HepG2 (cell line): ENCODE measurements around the gene PUS1. TPM values are rescaled to one million over a fixed set of nuclear protein-coding genes. Genes with fewer than 3 reads are reported as not detected.

Experiments
- ARNT2 ChIP-seq: sonication (generic); formaldehyde crosslinking; IDR thresholded peaks from 2 replicates; pipeline ENCODE4 v1.8.0; 2022; ENCODE audit warnings: mild to moderate bottlenecking, low read depth, missing genetic modification reagents, moderate library complexity
- KMT2B ChIP-seq: IDR thresholded peaks from 2 replicates; pipeline ENCODE4 v1.6.1; 2016; ENCODE audit warnings: missing genetic modification reagents, missing compliant biosample characterization
- MAFF ChIP-seq: IDR thresholded peaks from 2 replicates; pipeline ENCODE4 v1.6.1; 2011; ENCODE audit warnings: low read depth, low read length, improper control_type of control experiment
- POLR2G ChIP-seq: fragments of 200-400 bp; formaldehyde crosslinking; IDR thresholded peaks from 2 replicates; pipeline ENCODE4 v1.6.1; 2018; ENCODE audit warnings: mild to moderate bottlenecking, low read depth, low read length, moderate library complexity
- YY1 ChIP-seq: IDR thresholded peaks from 2 replicates; pipeline ENCODE4 v1.6.1; 2011; ENCODE audit warnings: low read length, low read depth, moderate library complexity, mild to moderate bottlenecking; ENCODE audit not compliant: insufficient read depth, insufficient replicate concordance
- ZFX ChIP-seq: sonication (generic); formaldehyde crosslinking; IDR thresholded peaks from 2 replicates; pipeline ENCODE4 v1.4.0; 2020; ENCODE audit warnings: mild to moderate bottlenecking, low read depth, missing genetic modification reagents, moderate library complexity
- ZNF326 ChIP-seq: sonication (generic); formaldehyde crosslinking; IDR thresholded peaks from 2 replicates; pipeline ENCODE4 v1.4.0; 2020; ENCODE audit warnings: missing genetic modification reagents, borderline replicate concordance
- ZNF670 ChIP-seq: sonication (generic); formaldehyde crosslinking; IDR thresholded peaks from 2 replicates; pipeline ENCODE4 v1.8.0; 2022; ENCODE audit warnings: mild to moderate bottlenecking, missing genetic modification reagents, borderline replicate concordance
- ZSCAN25 ChIP-seq: sonication (generic); formaldehyde crosslinking; IDR thresholded peaks from 2 replicates; pipeline ENCODE4 v1.8.0; 2022; ENCODE audit warnings: mild to moderate bottlenecking, missing genetic modification reagents
- ZSCAN30 ChIP-seq: sonication (generic); formaldehyde crosslinking; IDR thresholded peaks from 2 replicates; pipeline ENCODE4 v1.5.0; 2020; ENCODE audit warnings: mild to moderate bottlenecking, missing genetic modification reagents
- polyA plus RNA-seq, 8 experiments: library from polyadenylated mRNA; depleted of rRNA in 3 of 8; stranded (reverse) in 7 of 8; unstranded in 1 of 8; fragments of >200 nt; fragmentation: Illumina TruSeq in 4 of 8; extraction: Trizol in 4 of 8; gene quantifications; 2 replicates each; pipeline versions ENCODE4 v1.2.1 to v1.2.3, GENCODE V29; 2011 to 2016; ENCODE audit warnings: low read depth in 4 of 8, missing spikeins in 1 of 8, mixed read lengths in 1 of 8; ENCODE audit not compliant: insufficient read depth in 1 of 8
- total RNA-seq, 5 experiments: library from RNA; depleted of rRNA; stranded (reverse); fragments of >200 nt; fragmentation: Illumina TruSeq; extraction: Trizol; gene quantifications; 2 replicates each; pipeline ENCODE4 v1.2.3, GENCODE V29; 2016; ENCODE audit warnings: low read depth in 1 of 5
- TF ChIP-seq, protein P1 (sequence below), 2 experiments: fragments of 450-650 bp in 1 of 2; sonication (generic) in 1 of 2; formaldehyde crosslinking in 1 of 2; IDR thresholded peaks; 2 replicates each; pipeline versions ENCODE4 v1.6.1 to v1.8.0; 2016 to 2022; ENCODE audit warnings: antibody characterized with exemption in 1 of 2, mild to moderate bottlenecking in 1 of 2, missing genetic modification reagents in 1 of 2
- TF ChIP-seq, protein P2 (sequence below): sonication (generic); formaldehyde crosslinking; IDR thresholded peaks from 2 replicates; pipeline ENCODE4 v1.8.1; 2023; ENCODE audit warnings: mild to moderate bottlenecking, moderate library complexity, missing genetic modification reagents
- TF ChIP-seq, protein P3 (sequence below): fragments of 450-650 bp; IDR thresholded peaks from 2 replicates; pipeline ENCODE4 v1.6.1; 2017
- TF ChIP-seq, protein P4 (sequence below): sonication (generic); formaldehyde crosslinking; IDR thresholded peaks from 2 replicates; pipeline ENCODE4 v1.4.0; 2020; ENCODE audit warnings: missing genetic modification reagents, mild to moderate bottlenecking, borderline replicate concordance

Gene PUS1
- total and polyA plus RNA-seq, 2 of the 13 experiments (the other 11 are each of a cell fraction or from before 2014, with no cell fraction given) = 19.2 to 24.7 TPM

DNA sequence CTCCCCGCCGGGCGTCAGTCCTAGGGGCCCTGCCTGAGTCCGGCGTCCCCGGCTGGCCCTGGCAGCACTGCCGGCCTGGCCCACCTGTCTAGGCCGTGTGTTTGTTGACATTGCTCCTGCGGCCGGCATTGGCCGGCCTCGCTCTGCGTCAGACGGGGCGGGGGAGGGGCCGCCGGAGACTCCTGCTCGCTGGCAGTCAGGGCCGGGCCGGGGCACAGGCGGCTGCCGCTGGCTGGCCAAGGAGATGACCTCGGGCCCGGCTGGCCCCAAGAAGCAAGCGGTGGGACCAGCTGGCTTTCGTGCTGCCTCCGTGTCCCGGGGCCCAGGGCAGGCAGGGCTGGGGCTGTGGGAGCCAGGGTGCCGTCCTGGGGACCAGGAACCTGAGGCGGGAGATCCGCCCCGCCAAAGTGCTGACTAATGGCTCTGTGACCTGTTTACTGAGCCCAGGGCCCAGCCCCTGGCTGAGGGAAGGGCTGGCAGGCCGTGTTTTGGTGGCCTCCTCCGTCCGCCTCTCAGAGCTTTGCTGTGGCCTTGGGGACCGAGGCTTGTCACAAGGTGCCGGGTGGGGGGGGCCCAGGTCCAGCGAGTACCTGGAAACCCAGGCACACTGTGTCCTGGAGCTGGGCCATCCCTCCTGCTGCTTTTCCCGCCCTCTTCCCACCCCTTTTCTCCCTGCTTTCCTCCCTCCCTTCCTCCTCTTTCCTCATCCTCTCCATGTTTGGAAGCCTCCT lies 32.8 kb upstream of the PUS1 start (continued):
- TF ChIP-seq, protein P1, sequence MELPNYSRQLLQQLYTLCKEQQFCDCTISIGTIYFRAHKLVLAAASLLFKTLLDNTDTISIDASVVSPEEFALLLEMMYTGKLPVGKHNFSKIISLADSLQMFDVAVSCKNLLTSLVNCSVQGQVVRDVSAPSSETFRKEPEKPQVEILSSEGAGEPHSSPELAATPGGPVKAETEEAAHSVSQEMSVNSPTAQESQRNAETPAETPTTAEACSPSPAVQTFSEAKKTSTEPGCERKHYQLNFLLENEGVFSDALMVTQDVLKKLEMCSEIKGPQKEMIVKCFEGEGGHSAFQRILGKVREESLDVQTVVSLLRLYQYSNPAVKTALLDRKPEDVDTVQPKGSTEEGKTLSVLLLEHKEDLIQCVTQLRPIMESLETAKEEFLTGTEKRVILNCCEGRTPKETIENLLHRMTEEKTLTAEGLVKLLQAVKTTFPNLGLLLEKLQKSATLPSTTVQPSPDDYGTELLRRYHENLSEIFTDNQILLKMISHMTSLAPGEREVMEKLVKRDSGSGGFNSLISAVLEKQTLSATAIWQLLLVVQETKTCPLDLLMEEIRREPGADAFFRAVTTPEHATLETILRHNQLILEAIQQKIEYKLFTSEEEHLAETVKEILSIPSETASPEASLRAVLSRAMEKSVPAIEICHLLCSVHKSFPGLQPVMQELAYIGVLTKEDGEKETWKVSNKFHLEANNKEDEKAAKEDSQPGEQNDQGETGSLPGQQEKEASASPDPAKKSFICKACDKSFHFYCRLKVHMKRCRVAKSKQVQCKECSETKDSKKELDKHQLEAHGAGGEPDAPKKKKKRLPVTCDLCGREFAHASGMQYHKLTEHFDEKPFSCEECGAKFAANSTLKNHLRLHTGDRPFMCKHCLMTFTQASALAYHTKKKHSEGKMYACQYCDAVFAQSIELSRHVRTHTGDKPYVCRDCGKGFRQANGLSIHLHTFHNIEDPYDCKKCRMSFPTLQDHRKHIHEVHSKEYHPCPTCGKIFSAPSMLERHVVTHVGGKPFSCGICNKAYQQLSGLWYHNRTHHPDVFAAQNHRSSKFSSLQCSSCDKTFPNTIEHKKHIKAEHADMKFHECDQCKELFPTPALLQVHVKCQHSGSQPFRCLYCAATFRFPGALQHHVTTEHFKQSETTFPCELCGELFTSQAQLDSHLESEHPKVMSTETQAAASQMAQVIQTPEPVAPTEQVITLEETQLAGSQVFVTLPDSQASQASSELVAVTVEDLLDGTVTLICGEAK (IDR thresholded peaks at IDR 0.05) = no peak
- TF ChIP-seq, protein P1 (CRISPR knock-in tag; IDR thresholded peaks at IDR 0.05) = peak; percentile 69
- peak; percentile 95 for TF ChIP-seq ZFX (CRISPR knock-in tag)
- TF ChIP-seq, protein P2, sequence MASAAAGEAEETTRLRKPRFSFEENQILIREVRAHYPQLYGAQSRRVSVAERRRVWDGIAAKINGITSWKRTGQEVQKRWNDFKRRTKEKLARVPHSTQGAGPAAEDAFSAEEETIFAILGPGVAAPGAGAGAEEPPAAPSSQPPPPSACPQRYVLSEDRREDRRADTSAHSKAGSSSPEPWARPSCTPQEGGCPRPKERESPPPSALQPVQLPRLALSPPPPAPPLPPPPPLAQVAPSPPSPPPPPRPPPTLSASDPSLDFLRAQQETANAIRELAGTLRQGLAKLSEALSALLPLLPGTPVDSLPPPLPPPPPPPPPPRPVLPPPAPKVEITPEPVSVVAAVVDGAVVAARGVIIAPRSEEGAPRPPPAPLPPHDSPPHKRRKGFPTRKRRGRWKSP (CRISPR knock-in tag) = peak; percentile 75; the same call in 1 of the 2 replicates
- TF ChIP-seq ZNF670 (CRISPR knock-in tag) = peak; percentile 72
- TF ChIP-seq ARNT2 = peak; percentile 48; the same call in 1 of the 2 replicates
- TF ChIP-seq ZSCAN30 = no peak
- peak; percentile 87 for TF ChIP-seq MAFF
- TF ChIP-seq ZNF326 (CRISPR knock-in tag) = 0 out of 2 replicates have a peak, but pooled peaks have one; percentile 10
- peak; percentile 83 for TF ChIP-seq POLR2G
- TF ChIP-seq, protein P3, sequence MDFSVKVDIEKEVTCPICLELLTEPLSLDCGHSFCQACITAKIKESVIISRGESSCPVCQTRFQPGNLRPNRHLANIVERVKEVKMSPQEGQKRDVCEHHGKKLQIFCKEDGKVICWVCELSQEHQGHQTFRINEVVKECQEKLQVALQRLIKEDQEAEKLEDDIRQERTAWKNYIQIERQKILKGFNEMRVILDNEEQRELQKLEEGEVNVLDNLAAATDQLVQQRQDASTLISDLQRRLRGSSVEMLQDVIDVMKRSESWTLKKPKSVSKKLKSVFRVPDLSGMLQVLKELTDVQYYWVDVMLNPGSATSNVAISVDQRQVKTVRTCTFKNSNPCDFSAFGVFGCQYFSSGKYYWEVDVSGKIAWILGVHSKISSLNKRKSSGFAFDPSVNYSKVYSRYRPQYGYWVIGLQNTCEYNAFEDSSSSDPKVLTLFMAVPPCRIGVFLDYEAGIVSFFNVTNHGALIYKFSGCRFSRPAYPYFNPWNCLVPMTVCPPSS = no peak
- peak; percentile 81 for TF ChIP-seq ZSCAN25 (CRISPR knock-in tag)
- TF ChIP-seq, protein P4, sequence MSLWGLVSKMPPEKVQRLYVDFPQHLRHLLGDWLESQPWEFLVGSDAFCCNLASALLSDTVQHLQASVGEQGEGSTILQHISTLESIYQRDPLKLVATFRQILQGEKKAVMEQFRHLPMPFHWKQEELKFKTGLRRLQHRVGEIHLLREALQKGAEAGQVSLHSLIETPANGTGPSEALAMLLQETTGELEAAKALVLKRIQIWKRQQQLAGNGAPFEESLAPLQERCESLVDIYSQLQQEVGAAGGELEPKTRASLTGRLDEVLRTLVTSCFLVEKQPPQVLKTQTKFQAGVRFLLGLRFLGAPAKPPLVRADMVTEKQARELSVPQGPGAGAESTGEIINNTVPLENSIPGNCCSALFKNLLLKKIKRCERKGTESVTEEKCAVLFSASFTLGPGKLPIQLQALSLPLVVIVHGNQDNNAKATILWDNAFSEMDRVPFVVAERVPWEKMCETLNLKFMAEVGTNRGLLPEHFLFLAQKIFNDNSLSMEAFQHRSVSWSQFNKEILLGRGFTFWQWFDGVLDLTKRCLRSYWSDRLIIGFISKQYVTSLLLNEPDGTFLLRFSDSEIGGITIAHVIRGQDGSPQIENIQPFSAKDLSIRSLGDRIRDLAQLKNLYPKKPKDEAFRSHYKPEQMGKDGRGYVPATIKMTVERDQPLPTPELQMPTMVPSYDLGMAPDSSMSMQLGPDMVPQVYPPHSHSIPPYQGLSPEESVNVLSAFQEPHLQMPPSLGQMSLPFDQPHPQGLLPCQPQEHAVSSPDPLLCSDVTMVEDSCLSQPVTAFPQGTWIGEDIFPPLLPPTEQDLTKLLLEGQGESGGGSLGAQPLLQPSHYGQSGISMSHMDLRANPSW (CRISPR knock-in tag) = no peak
- TF ChIP-seq YY1 = peak; percentile 31
- TF ChIP-seq KMT2B (CRISPR knock-in tag) = peak; percentile 73; the same call in 1 of the 2 replicates
